H1 (cell line): Measurements from ENCODE around the gene PRRX2. TPM values are rescaled to one million over a fixed set of nuclear protein-coding genes. Genes with fewer than 3 reads are reported as not detected.

ENCODE experiments used
- EP300 ChIP-seq, 2 experiments: IDR thresholded peaks; 1 replicate in 1 of 2; 2 replicates in 1 of 2; pipeline ENCODE4 v1.6.1; 2011 to 2012; ENCODE audit warnings: low read depth in 2 of 2, low read length in 2 of 2, mild to moderate bottlenecking in 2 of 2, borderline replicate concordance in 1 of 2, inconsistent platforms in 1 of 2, moderate library complexity in 1 of 2
- HDAC2 ChIP-seq, 2 experiments: fragments of 300-600 bp in 1 of 2; sonication (generic) in 1 of 2; IDR thresholded peaks; 2 replicates each; pipeline ENCODE4 v1.6.1; 2011 to 2012; ENCODE audit warnings: low read depth in 2 of 2, low read length in 2 of 2, mild to moderate bottlenecking in 2 of 2, moderate library complexity in 2 of 2, borderline replicate concordance in 1 of 2, inconsistent platforms in 1 of 2
- TBP ChIP-seq: IDR thresholded peaks from 2 replicates; pipeline ENCODE4 v1.6.1; 2011; ENCODE audit warnings: low read depth, low read length, improper control_type of control experiment
- polyA plus RNA-seq, 7 experiments: library from polyadenylated mRNA; depleted of rRNA in 3 of 7; stranded (reverse) in 5 of 7; unstranded in 2 of 7; fragments of >200 nt in 5 of 7; fragments of 200-250 nt in 2 of 7; gene quantifications; 1 replicate in 5 of 7; 2 replicates in 1 of 7; 4 replicates in 1 of 7; pipeline versions ENCODE4 v1.2.1 to v1.2.3, GENCODE V29; 2011 to 2013; ENCODE audit warnings: missing spikeins in 2 of 7, mixed read lengths in 2 of 7
- total RNA-seq: library from RNA; stranded (reverse); fragmentation: NEBNext Ultra II Directional; extraction: Animal tissue kit (Norgen Biotek cat#: 25700); gene quantifications from 2 replicates; pipeline ENCODE4 v1.2.1, GENCODE V29; 2021
- TF ChIP-seq, protein P1 (sequence below), 3 experiments: IDR thresholded peaks; 1 replicate in 2 of 3; 2 replicates in 1 of 3; pipeline versions ENCODE4 v1.5.1 to v1.6.1; 2011; ENCODE audit warnings: low read length in 3 of 3, mild to moderate bottlenecking in 3 of 3, inconsistent platforms in 2 of 3, low read depth in 1 of 3, moderate library complexity in 1 of 3; ENCODE audit not compliant: insufficient read depth in 1 of 3; ENCODE audit errors: control extremely low read depth in 1 of 3
- TF ChIP-seq, protein P2 (sequence below): IDR thresholded peaks from 2 replicates; pipeline ENCODE4 v1.6.1; 2011; ENCODE audit warnings: low read length, improper control_type of control experiment

Gene PRRX2
- total and polyA plus RNA-seq, 2 of the 8 experiments (the other 6 are each of a cell fraction or from before 2014, with no cell fraction given): 5.8 to 9.2 TPM

DNA sequence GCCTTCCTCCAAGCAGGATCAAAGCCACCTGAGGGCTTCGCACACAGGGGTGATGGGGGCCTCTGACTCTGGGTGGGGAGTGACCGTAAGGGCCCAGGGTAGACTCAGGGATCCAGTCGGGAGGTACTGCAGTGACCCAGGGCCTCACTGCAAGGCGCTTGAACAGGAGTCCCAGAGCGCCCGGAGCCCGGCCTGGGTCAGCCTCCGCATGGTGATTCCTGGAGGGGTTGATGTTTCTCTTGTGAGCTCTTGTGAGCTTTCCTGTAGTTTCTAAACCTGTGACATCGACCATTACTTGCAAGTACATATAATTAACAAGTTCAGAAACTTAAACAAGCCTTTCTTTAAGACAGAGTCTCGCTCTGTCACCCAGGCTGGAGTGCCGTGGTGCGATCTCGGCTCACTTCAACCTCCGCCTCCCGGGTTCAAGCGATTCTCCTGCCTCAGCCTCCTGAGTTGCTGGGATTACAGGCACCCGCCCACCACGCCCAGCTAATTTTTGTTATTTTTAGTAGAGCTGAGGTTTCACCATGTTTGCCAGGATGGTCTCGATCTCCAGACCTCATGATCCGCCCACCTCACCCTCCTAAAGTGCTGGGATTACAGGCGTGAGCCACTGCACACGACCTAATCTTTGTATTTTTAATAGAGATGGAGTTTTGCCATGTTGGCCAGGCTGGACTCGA, 67.6 kb downstream of the PRRX2 start (continued):
- TF ChIP-seq, protein P1, sequence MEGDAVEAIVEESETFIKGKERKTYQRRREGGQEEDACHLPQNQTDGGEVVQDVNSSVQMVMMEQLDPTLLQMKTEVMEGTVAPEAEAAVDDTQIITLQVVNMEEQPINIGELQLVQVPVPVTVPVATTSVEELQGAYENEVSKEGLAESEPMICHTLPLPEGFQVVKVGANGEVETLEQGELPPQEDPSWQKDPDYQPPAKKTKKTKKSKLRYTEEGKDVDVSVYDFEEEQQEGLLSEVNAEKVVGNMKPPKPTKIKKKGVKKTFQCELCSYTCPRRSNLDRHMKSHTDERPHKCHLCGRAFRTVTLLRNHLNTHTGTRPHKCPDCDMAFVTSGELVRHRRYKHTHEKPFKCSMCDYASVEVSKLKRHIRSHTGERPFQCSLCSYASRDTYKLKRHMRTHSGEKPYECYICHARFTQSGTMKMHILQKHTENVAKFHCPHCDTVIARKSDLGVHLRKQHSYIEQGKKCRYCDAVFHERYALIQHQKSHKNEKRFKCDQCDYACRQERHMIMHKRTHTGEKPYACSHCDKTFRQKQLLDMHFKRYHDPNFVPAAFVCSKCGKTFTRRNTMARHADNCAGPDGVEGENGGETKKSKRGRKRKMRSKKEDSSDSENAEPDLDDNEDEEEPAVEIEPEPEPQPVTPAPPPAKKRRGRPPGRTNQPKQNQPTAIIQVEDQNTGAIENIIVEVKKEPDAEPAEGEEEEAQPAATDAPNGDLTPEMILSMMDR (IDR thresholded peaks at IDR 0.05; ENCODE audit: control extremely low read depth in 1 of 3, insufficient read depth in 1 of 3, low read depth in 1 of 3, low read length in 3 of 3): no peak
- no peak for TF ChIP-seq EP300 (IDR thresholded peaks at IDR 0.05; ENCODE audit: borderline replicate concordance in 1 of 2, low read depth in 2 of 2, low read length in 2 of 2)
- no peak for TF ChIP-seq TBP
- TF ChIP-seq, protein P2, sequence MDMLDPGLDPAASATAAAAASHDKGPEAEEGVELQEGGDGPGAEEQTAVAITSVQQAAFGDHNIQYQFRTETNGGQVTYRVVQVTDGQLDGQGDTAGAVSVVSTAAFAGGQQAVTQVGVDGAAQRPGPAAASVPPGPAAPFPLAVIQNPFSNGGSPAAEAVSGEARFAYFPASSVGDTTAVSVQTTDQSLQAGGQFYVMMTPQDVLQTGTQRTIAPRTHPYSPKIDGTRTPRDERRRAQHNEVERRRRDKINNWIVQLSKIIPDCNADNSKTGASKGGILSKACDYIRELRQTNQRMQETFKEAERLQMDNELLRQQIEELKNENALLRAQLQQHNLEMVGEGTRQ: no peak
- no peak for TF ChIP-seq HDAC2 (IDR thresholded peaks at IDR 0.05; ENCODE audit: borderline replicate concordance in 1 of 2, low read depth in 2 of 2, low read length in 2 of 2)
